T47D (cell line): ENCODE measurements around the gene MED27.

Experiments used
- DNase-seq, 2 experiments: peaks; one replicate each; pipeline versions ENCODE4 v3.0.0 to v3.0.0-alpha.2; 2011 to 2012; ENCODE audit warnings: low read depth in 1 of 2, low spot score in 1 of 2
- JUND ChIP-seq: IDR thresholded peaks from 2 replicates; pipeline ENCODE4 v1.6.1; 2012; ENCODE audit warnings: low read depth
- in situ Hi-C: cut with HindIII; loops from 2 replicates; pipeline ENCODE4 v1.10.0; 2016; ENCODE audit warnings: low sequenced_read_pairs, low pct_unique_long_range_greater_than_20kb

The MED27 gene

DNA sequence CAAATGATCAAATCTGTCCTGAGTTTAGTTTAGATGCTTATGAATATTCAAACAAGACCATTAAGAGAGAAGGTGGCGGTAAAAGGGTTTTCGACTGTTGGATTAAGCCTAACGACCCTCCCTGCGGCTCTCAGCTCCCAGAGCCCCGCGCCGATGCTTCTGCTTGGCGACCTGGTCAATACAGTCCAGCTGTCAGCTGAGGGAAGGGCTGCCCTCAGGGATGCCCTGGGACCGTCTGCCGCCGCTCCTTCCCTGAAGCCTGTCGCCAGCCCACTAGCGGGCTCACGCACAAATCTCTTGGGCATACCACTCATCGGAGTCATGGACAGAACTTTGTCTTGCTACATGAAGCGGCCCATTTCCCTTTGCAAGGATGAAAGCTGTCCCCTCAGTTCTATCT, 203.2 kb downstream of the MED27 start:
- DNase-seq: no peak
- in situ Hi-C loops: no loop called here
- no peak for TF ChIP-seq JUND

DNA sequence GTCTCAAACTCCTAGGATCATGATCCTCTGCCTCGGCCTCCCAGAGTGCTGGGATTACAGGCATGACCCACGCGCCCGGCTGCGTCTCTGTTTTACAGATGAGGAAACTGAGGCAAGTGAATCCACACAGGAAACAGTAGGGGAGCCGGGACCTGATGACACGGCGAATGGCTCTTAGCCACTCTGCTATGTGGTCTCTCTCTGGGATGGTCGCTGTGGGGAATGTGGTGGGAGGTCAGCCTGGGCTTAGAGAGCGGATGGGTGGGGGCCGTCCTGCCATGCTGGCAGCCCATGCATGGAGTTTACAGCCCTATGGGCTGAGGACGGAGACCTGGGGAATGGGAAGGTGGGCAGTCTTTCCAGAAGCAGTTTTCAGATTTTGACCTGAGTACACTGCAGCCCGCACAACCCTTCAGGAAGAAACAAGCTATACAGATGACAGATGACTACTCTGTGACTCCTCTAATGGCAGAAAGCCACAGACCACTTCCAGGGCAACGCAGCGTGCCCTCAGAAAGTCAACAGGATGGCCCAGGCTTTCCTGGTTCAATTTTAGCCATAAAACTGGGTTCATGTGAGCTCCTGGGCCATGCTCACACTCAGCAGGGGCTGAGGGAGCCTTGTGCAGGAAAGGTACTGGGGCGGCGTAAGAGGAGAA, 203.7 kb downstream of the MED27 start:
- DNase-seq: no peak
- no peak for TF ChIP-seq JUND
- in situ Hi-C loops: no loop called here

DNA sequence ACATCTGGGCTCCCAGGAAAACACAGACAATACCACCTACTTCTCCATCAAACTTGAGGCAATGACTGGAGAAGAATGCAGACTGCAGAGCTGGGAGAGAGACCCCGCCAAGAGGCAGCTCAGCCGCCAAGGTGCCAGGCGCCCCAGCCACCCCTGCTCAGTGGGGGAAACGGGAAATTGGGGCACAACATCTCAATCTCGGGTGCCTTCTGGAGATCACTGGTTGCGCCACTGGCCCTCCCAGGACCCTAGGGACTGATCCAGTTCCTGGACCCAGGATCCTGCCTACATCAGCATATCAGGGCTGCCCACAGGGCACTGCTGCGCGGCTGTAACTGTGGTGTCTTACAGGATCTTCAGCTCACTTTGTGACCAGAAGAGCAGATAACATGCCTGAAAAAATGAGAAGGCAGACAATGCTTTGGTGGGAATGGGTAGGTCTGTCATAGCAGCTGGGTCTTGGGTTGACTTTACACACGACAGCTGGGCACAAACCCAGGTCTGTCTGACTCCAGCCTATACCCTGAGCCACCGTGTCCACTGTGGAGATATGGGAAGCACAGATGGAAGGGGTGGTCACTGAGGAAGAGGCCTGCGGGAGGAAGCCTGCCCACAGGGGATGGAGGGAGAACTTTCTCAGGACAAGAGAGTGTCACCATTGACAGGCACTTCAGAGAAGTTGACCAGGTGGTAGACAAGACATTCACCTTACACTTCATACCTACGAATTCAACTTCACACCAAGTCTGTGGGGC, 204.6 kb downstream of the MED27 start:
- no peak for TF ChIP-seq JUND
- in situ Hi-C loops: no loop called here
- no peak for DNase-seq

DNA sequence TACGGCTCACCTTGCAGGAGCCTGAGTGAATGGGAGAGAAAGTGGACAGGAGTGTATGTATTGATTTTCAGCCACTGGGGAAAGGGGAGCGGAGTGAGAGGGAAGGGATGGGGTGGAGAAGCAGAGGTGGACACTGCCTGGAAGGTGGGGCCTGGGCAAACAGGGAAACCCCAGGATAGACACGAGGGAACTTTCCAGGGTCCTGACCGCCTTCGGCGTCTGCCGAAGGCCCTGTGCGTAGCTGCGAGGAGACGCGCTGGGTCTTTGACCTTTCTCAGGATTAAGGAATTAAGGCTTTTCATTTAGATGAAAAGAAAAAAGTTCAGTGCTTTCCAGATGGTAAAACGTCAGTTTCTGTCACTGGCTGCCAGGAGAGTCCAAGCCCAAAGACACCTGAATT, 205.2 kb downstream of the MED27 start:
- DNase-seq: no peak
- TF ChIP-seq JUND: no peak
- in situ Hi-C loops: no loop called here

DNA sequence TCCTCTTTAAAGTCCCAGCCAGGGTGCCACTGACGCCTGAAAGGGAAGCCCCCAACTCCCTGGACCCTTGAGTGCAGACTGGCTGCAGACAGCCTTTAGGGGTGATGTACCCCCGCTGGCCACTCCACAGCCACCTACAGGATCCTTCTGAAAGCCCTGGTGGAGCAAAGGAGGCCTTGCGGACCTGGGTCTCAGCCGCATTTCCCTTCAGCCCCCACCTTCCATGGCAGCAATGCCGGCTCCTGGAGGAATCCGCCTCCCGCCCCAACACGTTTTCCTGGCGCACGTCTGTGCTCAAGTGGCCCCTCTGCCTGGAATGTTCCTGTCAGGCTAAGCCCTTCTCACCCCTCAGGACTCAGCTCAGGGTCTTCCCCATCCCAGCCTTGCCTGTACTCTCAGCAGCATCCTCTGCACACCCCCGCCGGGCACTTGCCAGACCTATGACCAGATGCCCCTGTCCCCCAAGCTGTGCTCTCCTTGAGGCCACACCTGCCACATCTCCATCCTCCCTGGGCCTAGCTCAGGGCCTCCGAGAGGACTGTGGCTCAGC, 205.7 kb downstream of the MED27 start:
- TF ChIP-seq JUND: no peak
- in situ Hi-C loops: no loop called here
- DNase-seq: no peak

DNA sequence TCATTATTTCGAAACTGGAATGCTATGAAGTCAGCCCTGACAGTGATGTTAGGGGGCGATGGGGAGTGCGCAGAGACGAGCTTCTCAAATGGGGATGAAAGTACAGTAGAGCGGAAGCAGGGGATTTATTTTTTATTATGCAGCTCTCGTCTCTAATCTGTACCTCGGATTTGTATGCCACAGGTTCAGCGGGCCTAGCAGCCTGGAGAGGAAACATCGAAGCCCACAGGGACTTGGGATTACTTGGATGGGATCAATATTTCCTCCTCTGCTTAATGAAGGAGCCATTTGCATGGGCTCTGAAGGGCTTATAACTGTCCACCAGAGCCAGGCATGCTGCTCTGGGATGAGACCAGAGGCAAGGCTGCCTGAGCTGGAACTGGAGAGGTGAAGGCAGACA, 206.3 kb downstream of the MED27 start:
- in situ Hi-C loops: no loop called here
- TF ChIP-seq JUND: no peak
- DNase-seq: no peak

DNA sequence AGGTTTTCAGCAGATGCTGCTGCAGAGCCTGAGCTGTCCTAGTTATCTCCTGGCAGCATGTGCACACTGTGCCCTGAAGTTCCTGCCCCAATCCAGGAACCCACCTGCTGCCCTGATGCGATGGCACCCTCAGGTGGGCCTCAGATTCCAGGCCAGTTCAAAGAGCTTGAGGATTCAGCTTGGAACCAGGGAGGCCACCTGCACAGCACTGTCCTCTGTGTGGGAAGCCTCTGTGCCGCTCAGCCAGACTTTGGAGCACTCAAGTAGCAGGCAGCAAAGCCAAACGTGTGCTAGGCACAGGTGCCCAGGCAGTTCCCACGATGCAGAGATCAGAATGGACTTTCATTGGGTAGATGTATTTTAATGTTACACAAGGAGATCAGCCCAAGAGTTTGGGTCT, 207.0 kb downstream of the MED27 start:
- no peak for DNase-seq
- in situ Hi-C loops: no loop called here
- no peak for TF ChIP-seq JUND

DNA sequence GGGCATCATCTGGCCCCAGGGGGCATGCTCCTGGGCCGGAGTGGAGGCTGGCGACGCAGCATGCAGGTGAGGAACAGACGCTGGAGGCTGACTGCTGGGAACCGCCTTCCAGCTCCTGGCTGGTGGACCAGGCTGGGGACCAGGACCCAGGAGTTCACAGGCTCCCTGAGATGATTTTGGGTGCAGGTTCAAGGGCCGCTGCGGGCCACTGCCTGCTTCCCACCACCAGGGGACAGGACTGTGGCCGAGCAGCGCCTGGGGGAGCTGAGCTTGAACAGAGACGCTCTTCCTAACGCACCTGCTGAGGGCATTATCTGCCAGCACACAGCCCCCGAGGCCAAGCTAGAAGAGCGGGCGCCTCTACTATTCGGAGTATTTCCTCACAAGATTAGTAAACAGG, 207.7 kb downstream of the MED27 start:
- in situ Hi-C loops: no loop called here
- no peak for TF ChIP-seq JUND
- no peak for DNase-seq

DNA sequence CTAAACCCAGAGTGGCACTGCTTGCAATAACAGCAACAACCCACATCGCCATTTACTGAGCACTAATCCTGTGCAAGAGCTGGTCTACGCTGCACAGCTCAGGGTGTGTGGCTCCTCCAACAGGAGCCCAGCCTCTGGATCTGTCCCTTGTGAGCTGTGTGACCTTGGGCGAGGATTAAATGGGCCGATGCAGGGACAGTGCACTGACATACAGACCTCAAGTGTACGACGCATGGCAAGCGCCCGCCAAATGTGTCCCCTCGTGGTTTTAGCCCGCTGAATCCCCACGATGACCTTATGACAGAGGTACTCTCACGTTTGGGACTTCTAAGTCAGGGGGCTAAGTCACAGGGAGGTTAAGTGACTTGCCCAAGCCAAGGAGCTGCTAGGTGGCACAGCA, 209.5 kb downstream of the MED27 start:
- in situ Hi-C loops: no loop called here
- no peak for TF ChIP-seq JUND
- DNase-seq: no peak

DNA sequence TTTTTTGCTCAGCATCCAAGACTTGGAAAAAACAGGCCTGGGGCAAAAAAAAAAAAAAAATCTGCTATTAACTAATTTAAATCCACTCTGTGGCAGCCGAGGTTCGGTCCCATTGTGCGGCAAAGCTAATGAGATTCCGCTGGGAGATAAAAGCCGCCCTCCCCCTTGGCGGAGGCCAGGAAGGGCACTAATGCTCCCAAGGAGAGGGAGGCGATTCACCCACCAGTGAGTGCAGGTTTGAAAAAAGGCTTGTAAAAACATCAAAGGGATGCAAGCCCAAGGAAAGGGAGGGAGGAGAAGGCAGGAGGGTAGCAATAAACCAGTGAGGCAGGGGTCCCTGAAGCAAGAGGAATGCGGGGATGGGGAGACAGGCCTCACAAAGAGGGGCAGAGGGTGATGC, 210.3 kb downstream of the MED27 start:
- in situ Hi-C loops: no loop called here
- DNase-seq: no peak
- TF ChIP-seq JUND: no peak

DNA sequence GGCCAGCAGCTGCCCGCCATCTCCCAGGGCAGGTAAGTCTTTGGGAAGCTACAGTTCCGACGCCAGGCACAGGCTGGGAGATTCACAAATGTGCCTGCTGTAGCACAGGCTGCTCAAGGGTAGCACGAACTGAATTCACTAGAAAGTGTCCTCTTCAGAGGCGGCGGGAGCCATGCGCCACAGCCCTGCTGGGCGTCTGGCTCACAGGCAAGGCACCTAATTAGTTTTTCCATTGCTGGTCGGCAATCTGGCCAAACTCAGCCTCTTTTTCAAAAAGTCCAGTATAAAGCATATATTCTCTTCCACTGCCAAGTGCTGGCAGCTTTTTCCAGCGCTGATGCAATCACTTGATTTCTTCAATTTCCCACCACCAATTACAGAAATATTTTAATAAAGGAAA, 210.9 kb downstream of the MED27 start:
- in situ Hi-C loops: no loop called here
- TF ChIP-seq JUND: no peak
- DNase-seq: no peak

DNA sequence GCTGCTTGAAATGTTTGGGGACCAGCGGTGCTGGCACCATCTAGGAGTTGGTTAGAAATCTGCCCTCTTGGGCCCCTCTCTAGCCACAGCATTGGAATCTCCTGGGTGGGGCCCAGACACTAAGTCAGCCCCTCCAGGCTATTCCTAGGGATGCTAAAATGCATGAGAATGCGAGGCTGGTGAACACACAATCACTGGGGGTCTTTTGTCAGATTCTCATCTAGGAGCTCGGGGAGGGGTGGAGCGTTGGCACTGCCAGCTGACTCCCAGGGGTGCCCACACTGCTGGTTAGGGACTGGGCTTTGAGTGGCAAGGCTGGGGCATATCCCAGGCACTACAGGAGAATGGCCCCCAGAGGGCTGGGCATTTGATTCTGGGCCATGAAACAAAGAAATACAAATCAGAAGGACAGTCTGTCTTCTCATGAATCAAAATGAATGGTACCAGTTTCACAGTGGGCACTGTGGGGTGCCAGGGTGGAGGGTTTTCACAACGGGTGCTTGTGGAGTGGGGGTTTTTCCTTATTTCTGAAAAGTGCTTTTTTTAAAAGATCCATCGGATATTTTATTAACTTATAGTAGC, 212.0 kb downstream of the MED27 start:
- TF ChIP-seq JUND: no peak
- in situ Hi-C loops: no loop called here
- DNase-seq: no peak
